Liver (tissue), 9 donors: Measurements from ENCODE around the gene WNT2. TPM values are rescaled to one million over a fixed set of nuclear protein-coding genes. Genes with fewer than 3 reads are reported as not detected.
A peak's percentile ranks its signal among the peaks of the same experiment; 100 is the strongest.

Experiments used
- DNase-seq: peaks from one replicate; pipeline ENCODE4 v3.0.0-alpha.2; 2017; ENCODE audit warnings: low spot score
- H3K27ac ChIP-seq, 2 donors: one replicate each; pipeline ENCODE4 v1.7.0; 2013; ENCODE audit warnings: inconsistent platforms in 2 of 2, low read length in 2 of 2, control low read depth in 1 of 2, low read depth in 1 of 2, mild to moderate bottlenecking in 1 of 2
- H3K27me3 ChIP-seq, 4 donors: one replicate each; pipeline versions ENCODE4 v1.6.1 to v1.7.0; 2013; ENCODE audit warnings: low read length in 3 of 4, inconsistent platforms in 1 of 4, mild to moderate bottlenecking in 1 of 4, moderate library complexity in 1 of 4; ENCODE audit not compliant: control insufficient read depth in 4 of 4, insufficient read depth in 4 of 4
- H3K36me3 ChIP-seq, 4 donors: one replicate each; pipeline versions ENCODE4 v1.6.1 to v1.7.0; 2013; ENCODE audit warnings: low read length in 3 of 4, mild to moderate bottlenecking in 3 of 4, low read depth in 1 of 4, moderate library complexity in 1 of 4; ENCODE audit not compliant: control insufficient read depth in 4 of 4, insufficient read depth in 3 of 4
- H3K4me1 ChIP-seq, 4 donors: one replicate each; pipeline versions ENCODE4 v1.6.1 to v1.7.0; 2013; ENCODE audit warnings: low read length in 3 of 4, mild to moderate bottlenecking in 3 of 4, moderate library complexity in 1 of 4; ENCODE audit not compliant: control insufficient read depth in 4 of 4, insufficient read depth in 4 of 4
- H3K4me3 ChIP-seq, 3 donors: one replicate each; pipeline versions ENCODE4 v1.6.1 to v1.7.0; 2013; ENCODE audit warnings: low read length in 3 of 3, control low read depth in 1 of 3, low read depth in 1 of 3, mild to moderate bottlenecking in 1 of 3
- H3K9ac ChIP-seq, 2 donors: one replicate each; pipeline ENCODE4 v1.7.0; 2013; ENCODE audit warnings: low read length in 2 of 2, mild to moderate bottlenecking in 2 of 2, moderate library complexity in 2 of 2, control low read depth in 1 of 2, low read depth in 1 of 2
- H3K9me3 ChIP-seq, 4 donors: one replicate each; pipeline versions ENCODE4 v1.6.1 to v1.7.0; 2013; ENCODE audit warnings: low read length in 3 of 4; ENCODE audit not compliant: control insufficient read depth in 4 of 4
- ATF3 ChIP-seq: IDR thresholded peaks from 2 replicates; pipeline ENCODE4 v1.6.1; 2016; ENCODE audit warnings: antibody characterized with exemption
- CTCF ChIP-seq: fragments of 150-350 bp; IDR thresholded peaks from 2 replicates; pipeline ENCODE4 v1.5.1; 2017; ENCODE audit warnings: improper control_type of control experiment, low read depth, low read length; ENCODE audit not compliant: missing input control
- EGR1 ChIP-seq, 2 donors: IDR thresholded peaks; 2 replicates each; pipeline ENCODE4 v1.6.1; 2016 to 2018; ENCODE audit warnings: antibody characterized with exemption in 2 of 2, low read depth in 2 of 2
- FOXA1 ChIP-seq: IDR thresholded peaks from 2 replicates; pipeline ENCODE4 v1.6.1; 2016; ENCODE audit warnings: antibody characterized with exemption
- FOXA2 ChIP-seq: IDR thresholded peaks from 2 replicates; pipeline ENCODE4 v1.6.1; 2016; ENCODE audit warnings: antibody characterized with exemption
- GABPA ChIP-seq, 2 donors: IDR thresholded peaks in 1 of 2; conservative IDR thresholded peaks in 1 of 2; 2 replicates each; pipeline ENCODE4 v1.6.1; 2016; ENCODE audit warnings: antibody characterized with exemption in 2 of 2, mild to moderate bottlenecking in 1 of 2, moderate library complexity in 1 of 2
- HNF4A ChIP-seq, 2 donors: conservative IDR thresholded peaks; 2 replicates each; pipeline ENCODE4 v1.6.1; 2016; ENCODE audit warnings: antibody characterized with exemption in 2 of 2, mild to moderate bottlenecking in 2 of 2
- HNF4G ChIP-seq: IDR thresholded peaks from 2 replicates; pipeline ENCODE4 v1.6.1; 2016; ENCODE audit warnings: antibody characterized with exemption
- JUND ChIP-seq, 2 donors: IDR thresholded peaks; 2 replicates each; pipeline ENCODE4 v1.6.1; 2016; ENCODE audit warnings: antibody characterized with exemption in 2 of 2
- MAX ChIP-seq: IDR thresholded peaks from 2 replicates; pipeline ENCODE4 v1.6.1; 2016; ENCODE audit warnings: antibody characterized with exemption
- NR2F2 ChIP-seq: IDR thresholded peaks from 2 replicates; pipeline ENCODE4 v1.6.1; 2016; ENCODE audit warnings: antibody characterized with exemption
- RAD21 ChIP-seq, 2 donors: IDR thresholded peaks; 2 replicates each; pipeline ENCODE4 v1.6.1; 2016; ENCODE audit warnings: antibody characterized with exemption in 2 of 2, mild to moderate bottlenecking in 2 of 2
- REST ChIP-seq: IDR thresholded peaks from 2 replicates; pipeline ENCODE4 v1.6.1; 2016; ENCODE audit warnings: antibody characterized with exemption, mild to moderate bottlenecking
- RXRA ChIP-seq, 2 donors: IDR thresholded peaks; 2 replicates each; pipeline ENCODE4 v1.6.1; 2017 to 2018; ENCODE audit warnings: antibody characterized with exemption in 2 of 2, mild to moderate bottlenecking in 1 of 2
- SP1 ChIP-seq: IDR thresholded peaks from 2 replicates; pipeline ENCODE4 v1.6.1; 2018; ENCODE audit warnings: antibody characterized with exemption, mild to moderate bottlenecking
- TAF1 ChIP-seq: conservative IDR thresholded peaks from 2 replicates; pipeline ENCODE4 v1.6.1; 2016; ENCODE audit warnings: antibody characterized with exemption, mild to moderate bottlenecking
- YY1 ChIP-seq: IDR thresholded peaks from 2 replicates; pipeline ENCODE4 v1.6.1; 2016; ENCODE audit warnings: antibody characterized with exemption, mild to moderate bottlenecking
- ZBTB33 ChIP-seq: IDR thresholded peaks from 2 replicates; pipeline ENCODE4 v1.6.1; 2016; ENCODE audit warnings: antibody characterized with exemption
- WGBS: extraction: QIAGEN DNeasy Blood & Tissue Kit; methylation state at CpG from one replicate; pipeline ENCODE4 v1.1.7; 2013; 5-methylcytosine and 5-hydroxymethylcytosine counted together
- polyA plus RNA-seq, 2 donors: library from polyadenylated mRNA; stranded (reverse) in 1 of 2; unstranded in 1 of 2; fragments of 200-250 nt in 1 of 2; fragments of >200 nt in 1 of 2; fragmentation: Nextera tagmentation in 1 of 2; extraction: Ambion mirVana in 1 of 2; gene quantifications; one replicate each; pipeline versions ENCODE4 v1.2.1 to v1.2.3, GENCODE V29; 2013 to 2015
- total RNA-seq, 2 donors: library from RNA; depleted of rRNA; stranded (reverse); fragments of >200 nt; gene quantifications; one replicate each; pipeline ENCODE4 v1.2.3, GENCODE V29; 2014
- donor health status: healthy.
- donor health status: healthy.
- donor health status: healthy.
- donor health status: healthy.
- donor health status: healthy.

WNT2 gene
- total RNA-seq (1 to 10 TPM; 1.3 to 2.0 TPM), polyA plus RNA-seq (1 to 10 TPM; 1.1 to 2.0 TPM)

- H3K27me3 ChIP-seq = peaks cover 0 to 12% (median 6%) of the 10 kb centered on the region in 4 donors
- 2% methylated on average over 60 of the region's 60 CpGs for WGBS
- DNase-seq = no peak
Measured at GRCh38 chr7:117322741-117323304, at the start of gene WNT2. Gene WNT2 (minus strand): TSS chr7:117323058. CDS start chr7:117322989, 69 bp downstream.

More at GRCh38 chr7:117322741-117323304, at the start of gene WNT2:
- H3K9ac ChIP-seq = no peak within 1 kb of the TSS
- peak within 1 kb of the TSS in 2 of 3 donors; percentile 7 to 42 for H3K4me3 ChIP-seq
- H3K36me3 ChIP-seq = no peaks in the 10 kb centered on the region
- H3K4me1 ChIP-seq = peaks cover 11 to 24% (median 21%) of the 10 kb centered on the region in 4 donors
- H3K27ac ChIP-seq = no peak within 1 kb of the TSS
- H3K9me3 ChIP-seq = no peaks in the 10 kb centered on the region
- TF ChIP-seq FOXA1 (no peak), HNF4A (conservative IDR thresholded peaks at IDR 0.05) (no peak), SP1 (no peak), EGR1 (IDR thresholded peaks at IDR 0.05; ENCODE audit: low read depth in 2 of 2) (no peak), MAX (no peak), YY1 (no peak), JUND (IDR thresholded peaks at IDR 0.05) (no peak), GABPA (IDR thresholded peaks at IDR 0.05 in 1 of 2, conservative IDR thresholded peaks at IDR 0.05 in 1 of 2) (no peak), ATF3 (no peak), RXRA (IDR thresholded peaks at IDR 0.05) (no peak), FOXA2 (no peak), NR2F2 (no peak), REST (no peak), CTCF (no peak), ZBTB33 (no peak), RAD21 (IDR thresholded peaks at IDR 0.05) (no peak), HNF4G (no peak), TAF1 (no peak)
